ENCODE measurements around the gene AHSG.
"Not testable (repeated sequence)": the region's sequence is repeated elsewhere in the genome, so short reads cannot be mapped to it uniquely, and the experiment has no call there.

AHSG gene

GRCh38 chr3:186586245-186586644 lies 26.6 kb upstream of the AHSG start:
- not testable (repeated sequence) for H3K4me1 ChIP-seq (ENCODE audit: insufficient read depth, low read length); H3K9me3 ChIP-seq (ENCODE audit: control insufficient read depth, insufficient read depth, low read length); H3K9ac ChIP-seq (ENCODE audit: low read depth, low read length)
- peaks cover 12% of the 10 kb centered on the region for H3K36me3 ChIP-seq (ENCODE audit: insufficient read depth, low read length)

DNA sequence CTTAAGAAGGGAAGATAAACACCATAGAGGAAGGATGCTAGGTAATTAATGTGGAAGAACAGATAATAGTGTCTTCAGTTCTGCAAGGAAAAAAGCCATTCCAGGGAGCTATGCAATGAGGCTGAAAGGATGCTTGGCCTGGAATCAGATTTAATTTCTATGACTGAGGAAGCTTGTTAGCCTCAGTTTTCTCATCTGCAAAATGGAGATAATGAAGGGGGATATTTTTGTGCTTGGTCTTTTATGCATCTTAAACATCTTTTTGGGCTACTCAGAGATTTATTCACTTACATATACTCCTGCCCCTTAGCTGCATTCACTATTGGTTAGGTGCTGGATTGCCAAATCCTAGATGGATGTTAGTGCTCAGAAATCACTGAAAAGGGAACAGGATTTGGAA lies 25.7 kb upstream of the AHSG start:
- H3K36me3 ChIP-seq (ENCODE audit: insufficient read depth, low read length), result peaks cover 12% of the 10 kb centered on the region
- H3K9me3 ChIP-seq (ENCODE audit: control insufficient read depth, insufficient read depth, low read length), result no peaks in the 10 kb centered on the region
- no peak overlapping the region for H3K9ac ChIP-seq (ENCODE audit: low read depth, low read length)
- peaks cover 6% of the 10 kb centered on the region; the same call in 1 of the 2 replicates for H3K4me1 ChIP-seq (ENCODE audit: insufficient read depth, low read length)

DNA sequence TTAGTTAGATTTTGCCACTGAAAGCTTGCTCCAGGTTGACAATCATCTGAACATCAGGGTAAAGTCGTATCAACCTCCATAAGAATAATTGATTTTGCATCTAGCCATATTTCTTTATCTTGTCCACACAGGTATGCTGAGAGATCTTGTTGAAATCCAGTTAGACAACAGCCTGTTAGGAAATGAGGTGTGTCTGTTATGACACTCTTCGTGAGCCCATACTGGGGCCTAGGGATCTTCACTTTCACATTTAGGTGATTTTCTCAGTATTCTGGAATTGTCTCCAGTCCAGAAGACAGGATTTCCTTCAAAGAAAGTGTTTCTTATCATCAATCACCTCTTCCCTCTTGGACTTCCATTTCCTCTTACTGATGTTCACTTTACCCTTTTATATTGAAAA lies 24.2 kb upstream of the AHSG start:
- Histone ChIP-seq H3K9ac (ENCODE audit: low read depth, low read length) (no peak overlapping the region), H3K9me3 (ENCODE audit: control insufficient read depth, insufficient read depth, low read length) (no peaks in the 10 kb centered on the region), H3K4me1 (ENCODE audit: insufficient read depth, low read length) (no peaks in the 10 kb centered on the region; the same call in 1 of the 2 replicates), H3K36me3 (ENCODE audit: insufficient read depth, low read length) (peaks cover 8% of the 10 kb centered on the region)

DNA sequence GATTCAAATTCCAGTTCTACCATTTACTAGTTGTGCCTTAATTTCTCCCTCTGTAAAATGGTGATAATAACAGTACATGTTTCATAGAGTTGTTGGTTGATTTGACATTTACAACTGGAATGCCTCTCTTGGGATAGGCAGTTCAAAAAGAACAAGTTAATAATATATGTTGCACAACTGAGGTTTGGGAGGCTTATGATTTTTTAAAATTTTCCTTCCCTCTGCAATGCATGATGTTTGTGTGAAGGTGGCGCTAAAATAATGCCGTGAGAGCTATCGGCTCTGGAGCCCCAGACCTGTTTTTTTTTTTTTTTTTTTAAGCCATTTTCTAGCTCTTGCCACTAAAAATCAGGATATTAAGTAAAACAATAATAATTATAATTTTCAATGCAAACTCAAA lies 23.7 kb upstream of the AHSG start:
- no peak overlapping the region for H3K9ac ChIP-seq (ENCODE audit: low read depth, low read length)
- H3K36me3 ChIP-seq (ENCODE audit: insufficient read depth, low read length), result peaks cover 8% of the 10 kb centered on the region
- no peaks in the 10 kb centered on the region for H3K4me1 ChIP-seq (ENCODE audit: insufficient read depth, low read length)
- H3K9me3 ChIP-seq (ENCODE audit: control insufficient read depth, insufficient read depth, low read length), result no peaks in the 10 kb centered on the region

- Histone ChIP-seq H3K9ac (ENCODE audit: low read depth, low read length) (no peak overlapping the region), H3K9me3 (ENCODE audit: control insufficient read depth, insufficient read depth, low read length) (no peaks in the 10 kb centered on the region), H3K4me1 (ENCODE audit: insufficient read depth, low read length) (no peaks in the 10 kb centered on the region), H3K36me3 (ENCODE audit: insufficient read depth, low read length) (peaks cover 1% of the 10 kb centered on the region; the same call in 1 of the 2 replicates)
Observed at GRCh38 chr3:186589856-186590579, 22.8 kb upstream of the AHSG start.

DNA sequence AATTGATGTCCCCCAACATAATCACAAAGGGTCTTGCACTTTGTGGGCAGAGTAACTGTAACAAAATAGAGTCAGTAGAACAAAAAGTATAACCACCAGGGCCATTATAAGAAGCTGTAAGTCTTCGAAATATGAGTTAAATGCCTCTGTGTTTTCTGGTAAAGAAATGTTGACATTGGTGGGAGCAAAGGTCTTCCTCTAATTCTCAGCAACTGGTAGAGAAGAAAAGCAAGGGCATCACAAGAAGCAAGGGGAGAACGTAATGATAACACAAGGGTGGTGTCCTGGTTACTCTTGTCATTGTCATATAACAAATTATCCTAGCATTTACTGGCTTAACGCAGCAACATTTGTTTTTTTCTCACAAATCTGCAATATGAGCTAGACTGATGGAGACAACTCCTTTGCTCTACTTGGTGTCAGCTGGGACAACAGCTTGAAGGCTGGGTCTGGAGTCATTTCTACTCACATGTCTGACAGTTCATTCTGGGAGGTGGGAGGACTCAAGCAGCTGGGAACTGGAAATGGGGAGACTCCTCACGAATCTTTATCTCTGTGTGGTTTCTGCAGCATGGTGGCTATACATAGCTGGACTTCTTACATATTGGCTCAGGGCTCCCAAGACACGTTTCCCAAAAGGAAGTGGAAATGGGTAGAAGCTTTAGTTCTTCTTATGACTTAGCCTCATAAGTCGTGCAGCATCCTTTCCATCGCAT lies 22.1 kb upstream of the AHSG start:
- Histone ChIP-seq H3K9me3 (ENCODE audit: control insufficient read depth, insufficient read depth, low read length) (no peaks in the 10 kb centered on the region), H3K4me1 (ENCODE audit: insufficient read depth, low read length) (no peaks in the 10 kb centered on the region), H3K9ac (ENCODE audit: low read depth, low read length) (no peak overlapping the region), H3K36me3 (ENCODE audit: insufficient read depth, low read length) (no peaks in the 10 kb centered on the region)

DNA sequence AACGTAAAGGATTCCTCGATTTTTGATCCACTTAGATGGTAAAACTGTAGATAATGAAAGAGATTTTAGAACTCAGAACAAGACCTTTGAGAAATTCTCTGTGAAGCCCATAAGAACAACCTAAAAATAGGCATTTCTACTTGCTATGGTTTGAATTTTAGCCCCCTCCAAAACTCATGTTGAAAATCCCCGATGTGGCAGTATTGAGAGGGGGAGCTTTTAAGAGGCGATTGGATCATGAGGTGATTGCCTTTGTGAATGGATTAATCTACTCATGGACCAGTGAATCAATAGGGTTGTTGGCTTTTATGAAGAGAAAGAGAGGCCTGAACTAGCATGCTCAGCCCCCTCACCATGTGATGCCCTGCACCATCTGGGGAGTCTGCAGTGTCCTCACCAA lies 20.2 kb upstream of the AHSG start:
- no peaks in the 10 kb centered on the region for H3K36me3 ChIP-seq (ENCODE audit: insufficient read depth, low read length)
- no peak overlapping the region for H3K9ac ChIP-seq (ENCODE audit: low read depth, low read length)
- no peaks in the 10 kb centered on the region; the same call in 1 of the 2 replicates for H3K4me1 ChIP-seq (ENCODE audit: insufficient read depth, low read length)
- H3K9me3 ChIP-seq (ENCODE audit: control insufficient read depth, insufficient read depth, low read length), result no peaks in the 10 kb centered on the region

DNA sequence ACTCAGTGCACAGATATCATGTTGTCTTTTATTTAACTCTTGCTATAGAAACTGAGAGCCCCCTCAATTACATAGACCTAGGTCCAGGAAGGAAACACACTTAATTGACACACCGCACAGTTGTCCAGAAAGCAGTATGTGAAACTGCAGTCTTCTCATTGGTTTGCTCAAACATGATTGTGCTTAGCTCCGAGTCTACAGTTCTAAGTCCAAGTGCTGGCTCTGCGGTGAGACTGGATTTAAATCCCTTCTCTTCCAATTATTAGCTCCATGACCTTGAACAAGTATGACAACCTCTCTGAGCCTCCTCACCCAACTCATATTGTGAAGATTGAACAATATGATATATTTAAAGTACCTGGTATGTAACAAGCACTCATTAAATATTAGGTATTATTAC lies 19.0 kb upstream of the AHSG start:
- Histone ChIP-seq H3K36me3 (ENCODE audit: insufficient read depth, low read length) (no peaks in the 10 kb centered on the region), H3K4me1 (ENCODE audit: insufficient read depth, low read length) (no peaks in the 10 kb centered on the region; the same call in 1 of the 2 replicates), H3K9me3 (ENCODE audit: control insufficient read depth, insufficient read depth, low read length) (no peaks in the 10 kb centered on the region), H3K9ac (ENCODE audit: low read depth, low read length) (no peak overlapping the region)

- Histone ChIP-seq H3K9me3 (ENCODE audit: control insufficient read depth, insufficient read depth, low read length) (no peaks in the 10 kb centered on the region), H3K36me3 (ENCODE audit: insufficient read depth, low read length) (no peaks in the 10 kb centered on the region), H3K4me1 (ENCODE audit: insufficient read depth, low read length) (no peaks in the 10 kb centered on the region; the same call in 1 of the 2 replicates), H3K9ac (ENCODE audit: low read depth, low read length) (no peak overlapping the region)
Observed at GRCh38 chr3:186594591-186595113, 18.2 kb upstream of the AHSG start.

GRCh38 chr3:186596568-186597287 lies 16.1 kb upstream of the AHSG start:
- no peaks in the 10 kb centered on the region for H3K9me3 ChIP-seq (ENCODE audit: control insufficient read depth, insufficient read depth, low read length)
- peak overlapping the region; percentile 20; the same call in 1 of the 2 replicates for H3K9ac ChIP-seq (ENCODE audit: low read depth, low read length)
- no peaks in the 10 kb centered on the region for H3K36me3 ChIP-seq (ENCODE audit: insufficient read depth, low read length)
- H3K4me1 ChIP-seq (ENCODE audit: insufficient read depth, low read length), result no peaks in the 10 kb centered on the region; the same call in 1 of the 2 replicates

DNA sequence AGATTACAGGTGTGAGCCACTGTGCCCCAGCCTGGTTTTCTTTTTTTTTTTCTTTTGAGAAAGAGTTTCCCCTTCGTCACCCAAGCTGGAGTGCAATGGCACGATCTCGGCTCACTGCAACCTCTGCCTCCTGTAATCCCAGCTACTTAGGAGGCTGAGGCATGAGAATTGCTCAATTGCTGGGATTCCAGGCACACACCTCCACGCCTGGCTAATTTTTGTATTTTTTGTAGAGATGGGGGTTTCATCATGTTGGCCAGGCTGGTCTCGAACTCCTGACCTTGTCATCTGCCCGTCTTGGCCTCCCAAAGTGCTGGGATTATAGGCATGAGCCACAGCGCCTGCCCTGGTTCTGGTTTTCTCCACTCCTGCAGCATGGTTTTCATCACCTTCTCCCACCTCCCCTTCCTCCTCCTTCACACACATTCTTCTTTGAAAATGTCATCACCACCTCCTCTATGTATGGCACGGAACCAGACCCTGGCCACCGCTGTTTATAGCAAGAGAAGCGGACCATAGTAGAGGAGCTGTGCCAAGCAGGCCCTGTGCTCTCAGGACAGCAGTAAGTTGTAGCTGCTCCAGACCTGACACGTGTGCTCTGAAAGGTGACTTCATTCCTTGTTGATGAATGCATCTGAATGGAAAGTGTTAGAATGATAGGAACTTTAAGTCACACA lies 14.6 kb upstream of the AHSG start:
- H3K36me3 ChIP-seq (ENCODE audit: insufficient read depth, low read length), result no peaks in the 10 kb centered on the region
- no peaks in the 10 kb centered on the region for H3K9me3 ChIP-seq (ENCODE audit: control insufficient read depth, insufficient read depth, low read length)
- peaks cover 3% of the 10 kb centered on the region; the same call in 1 of the 2 replicates for H3K4me1 ChIP-seq (ENCODE audit: insufficient read depth, low read length)
- no peak overlapping the region for H3K9ac ChIP-seq (ENCODE audit: low read depth, low read length)

DNA sequence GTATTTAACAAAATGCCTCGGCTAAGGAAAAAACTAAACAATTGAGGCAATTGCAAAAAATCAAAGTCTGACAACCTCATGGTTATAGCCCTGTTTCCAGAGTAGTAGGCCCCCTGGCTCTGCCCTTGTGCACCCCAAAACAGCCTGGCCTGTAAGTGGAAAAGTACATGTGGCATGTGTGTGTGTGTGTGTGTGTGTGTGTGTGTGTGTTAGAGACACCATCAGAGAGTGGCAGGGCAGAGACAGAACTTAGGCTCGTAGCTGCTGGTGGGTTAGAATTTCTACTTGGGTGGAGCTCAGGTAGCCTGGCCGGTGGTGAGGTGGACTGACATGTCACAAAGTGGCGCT lies 14.1 kb upstream of the AHSG start:
- Histone ChIP-seq H3K4me1 (ENCODE audit: insufficient read depth, low read length) (peaks cover 3% of the 10 kb centered on the region; the same call in 1 of the 2 replicates), H3K9ac (ENCODE audit: low read depth, low read length) (no peak overlapping the region), H3K9me3 (ENCODE audit: control insufficient read depth, insufficient read depth, low read length) (no peaks in the 10 kb centered on the region), H3K36me3 (ENCODE audit: insufficient read depth, low read length) (no peaks in the 10 kb centered on the region)

DNA sequence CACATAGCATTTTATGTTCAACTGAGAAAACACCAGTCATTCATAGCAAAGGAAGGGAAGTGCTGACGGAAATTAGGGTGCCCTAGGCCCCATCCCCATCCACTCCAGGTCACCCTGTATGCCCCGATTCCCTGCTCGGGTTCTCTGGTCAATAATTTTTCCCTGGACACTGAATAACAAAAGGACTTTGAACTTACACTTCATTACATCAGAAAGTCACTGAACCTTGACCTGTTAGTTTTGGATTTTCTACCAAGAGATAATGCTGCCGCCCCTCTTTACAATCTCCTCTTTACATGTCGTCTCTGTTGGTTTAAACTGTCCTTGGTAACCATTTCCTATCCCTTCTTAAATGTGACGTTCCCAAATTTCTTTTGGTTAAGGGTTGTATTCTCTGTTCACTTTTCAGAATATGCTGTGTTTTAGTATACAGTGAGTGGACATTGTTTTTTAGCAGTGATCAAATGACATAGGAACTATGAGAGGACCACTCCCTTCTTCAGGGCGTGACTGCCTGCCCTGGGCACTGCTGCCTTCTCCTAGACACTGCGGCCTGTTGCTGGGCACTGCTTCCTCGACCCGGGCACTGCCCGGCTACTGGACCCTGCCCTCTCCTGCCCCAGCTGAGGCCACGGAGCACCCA lies 13.6 kb upstream of the AHSG start:
- H3K36me3 ChIP-seq (ENCODE audit: insufficient read depth, low read length), result no peaks in the 10 kb centered on the region
- peaks cover 3% of the 10 kb centered on the region; the same call in 1 of the 2 replicates for H3K4me1 ChIP-seq (ENCODE audit: insufficient read depth, low read length)
- H3K9me3 ChIP-seq (ENCODE audit: control insufficient read depth, insufficient read depth, low read length), result no peaks in the 10 kb centered on the region
- no peak overlapping the region for H3K9ac ChIP-seq (ENCODE audit: low read depth, low read length)

DNA sequence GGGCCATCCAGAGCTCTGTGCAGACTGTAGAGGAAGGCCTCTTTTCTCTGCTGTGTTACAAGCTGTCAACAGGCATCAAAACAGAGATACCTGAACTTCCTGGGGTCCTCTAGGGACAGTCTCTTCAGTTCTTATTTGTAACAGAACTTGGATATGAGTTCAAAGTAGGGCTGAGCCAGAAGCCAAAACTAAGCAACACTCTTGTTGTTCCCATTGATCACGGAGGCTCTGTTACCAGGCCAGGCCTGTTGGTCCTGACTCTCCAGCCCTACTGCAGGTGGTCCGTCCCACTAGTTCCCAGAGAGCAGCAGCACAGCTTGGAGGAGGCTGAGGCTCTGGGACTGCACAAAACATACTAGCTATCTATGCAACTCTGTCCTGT lies 13.1 kb upstream of the AHSG start:
- Histone ChIP-seq H3K4me1 (ENCODE audit: insufficient read depth, low read length) (peaks cover 3% of the 10 kb centered on the region; the same call in 1 of the 2 replicates), H3K9ac (ENCODE audit: low read depth, low read length) (no peak overlapping the region), H3K9me3 (ENCODE audit: control insufficient read depth, insufficient read depth, low read length) (no peaks in the 10 kb centered on the region), H3K36me3 (ENCODE audit: insufficient read depth, low read length) (no peaks in the 10 kb centered on the region)

Data from ES-I3 (cell line).